H9 (cell line): Measurements from ENCODE around the gene LIM2. TPM values are rescaled to one million over a fixed set of nuclear protein-coding genes. Genes with fewer than 3 reads are reported as not detected.

Experiments used
- DNase-seq: peaks from one replicate; pipeline ENCODE4 v3.0.0-alpha.2; 2017
- H2AFZ ChIP-seq: one replicate; pipeline ENCODE4 v1.6.1; 2013; ENCODE audit warnings: mild to moderate bottlenecking, low read length, control low read depth, moderate library complexity
- H2AK5ac ChIP-seq: 2 replicates; pipeline ENCODE4 v1.6.1; 2013; ENCODE audit warnings: low read length, control low read depth, mixed read lengths; ENCODE audit not compliant: insufficient read length
- H2BK120ac ChIP-seq: one replicate; pipeline ENCODE4 v1.6.1; 2013; ENCODE audit warnings: low read depth, mild to moderate bottlenecking, low read length, control low read depth, inconsistent platforms; ENCODE audit not compliant: poor library complexity, severe bottlenecking
- H2BK12ac ChIP-seq: 2 replicates; pipeline ENCODE4 v1.6.1; 2013; ENCODE audit warnings: low read length, control low read depth, mixed read lengths, low read depth; ENCODE audit not compliant: insufficient read length
- H2BK15ac ChIP-seq: 2 replicates; pipeline ENCODE4 v1.6.1; 2013; ENCODE audit warnings: low read depth, low read length, control low read depth
- H2BK20ac ChIP-seq: one replicate; pipeline ENCODE4 v1.6.1; 2013; ENCODE audit warnings: low read depth, mild to moderate bottlenecking, low read length, control low read depth, inconsistent platforms; ENCODE audit not compliant: poor library complexity, severe bottlenecking
- H2BK5ac ChIP-seq: 2 replicates; pipeline ENCODE4 v1.6.1; 2013; ENCODE audit warnings: low read length, control low read depth, mixed read lengths; ENCODE audit not compliant: insufficient read length
- H3K14ac ChIP-seq: 2 replicates; pipeline ENCODE4 v1.6.1; 2013; ENCODE audit warnings: low read length, control low read depth; ENCODE audit not compliant: insufficient read depth
- H3K18ac ChIP-seq: 2 replicates; pipeline ENCODE4 v1.6.1; 2013; ENCODE audit warnings: low read depth, mild to moderate bottlenecking, mixed read lengths, low read length, control low read depth; ENCODE audit not compliant: insufficient read length
- H3K23ac ChIP-seq: 2 replicates; pipeline ENCODE4 v1.6.1; 2013; ENCODE audit warnings: low read length, control low read depth, mixed read lengths, low read depth; ENCODE audit not compliant: insufficient read length
- H3K23me2 ChIP-seq: 2 replicates; pipeline ENCODE4 v1.6.1; 2013; ENCODE audit warnings: low read depth, mild to moderate bottlenecking, mixed read lengths, low read length, control low read depth; ENCODE audit not compliant: insufficient read length, poor library complexity, severe bottlenecking
- H3K27ac ChIP-seq: 2 replicates; pipeline ENCODE4 v1.5.1; 2013; ENCODE audit warnings: low read length, control low read depth, mixed read lengths, low read depth; ENCODE audit not compliant: insufficient read length
- H3K27me3 ChIP-seq: 2 replicates; pipeline ENCODE4 v1.6.1; 2013; ENCODE audit warnings: low read length, control low read depth, inconsistent platforms; ENCODE audit not compliant: insufficient read depth
- H3K4ac ChIP-seq: 2 replicates; pipeline ENCODE4 v1.6.1; 2013; ENCODE audit warnings: low read depth, mild to moderate bottlenecking, control low read depth, inconsistent platforms, low read length, moderate library complexity
- H3K4me1 ChIP-seq: 2 replicates; pipeline ENCODE4 v1.6.1; 2013; ENCODE audit warnings: low read length, control low read depth, inconsistent platforms; ENCODE audit not compliant: insufficient read depth
- H3K4me2 ChIP-seq: 2 replicates; pipeline ENCODE4 v1.6.1; 2013; ENCODE audit warnings: low read length, control low read depth, mixed read lengths; ENCODE audit not compliant: insufficient read length, insufficient read depth
- H3K56ac ChIP-seq: 2 replicates; pipeline ENCODE4 v1.6.1; 2013; ENCODE audit warnings: low read depth, mild to moderate bottlenecking, mixed read lengths, low read length, control low read depth; ENCODE audit not compliant: insufficient read length
- H3K79me1 ChIP-seq: 2 replicates; pipeline ENCODE4 v1.6.1; 2013; ENCODE audit warnings: low read depth, mild to moderate bottlenecking, moderate library complexity, low read length, control low read depth, inconsistent platforms; ENCODE audit not compliant: insufficient read depth, poor library complexity, severe bottlenecking
- H3K79me2 ChIP-seq: 2 replicates; pipeline ENCODE4 v1.6.1; 2013; ENCODE audit warnings: low read length, control low read depth, inconsistent platforms; ENCODE audit not compliant: insufficient read depth
- H3K9ac ChIP-seq: 2 replicates; pipeline ENCODE4 v1.6.1; 2013; ENCODE audit warnings: low read length, control low read depth, mixed read lengths; ENCODE audit not compliant: insufficient read length; ENCODE audit errors: extremely low read depth
- H3K9me3 ChIP-seq: one replicate; pipeline ENCODE4 v1.6.1; 2013; ENCODE audit warnings: low read depth, low read length, inconsistent platforms; ENCODE audit not compliant: control insufficient read depth
- H3T11ph ChIP-seq: one replicate; pipeline ENCODE4 v1.6.1; 2013; ENCODE audit warnings: mild to moderate bottlenecking, low read length, control low read depth, inconsistent platforms
- H4K20me1 ChIP-seq: one replicate; pipeline ENCODE4 v1.6.1; 2013; ENCODE audit not compliant: control insufficient read depth, insufficient read length, insufficient read depth
- H4K5ac ChIP-seq: 2 replicates; pipeline ENCODE4 v1.6.1; 2013; ENCODE audit warnings: low read depth, mild to moderate bottlenecking, mixed read lengths, low read length, control low read depth; ENCODE audit not compliant: insufficient read length
- H4K8ac ChIP-seq: replicated peaks from 2 replicates; pipeline ENCODE4 v1.6.1; 2013; ENCODE audit warnings: low read length, control low read depth, mixed read lengths, low read depth; ENCODE audit not compliant: insufficient read length
- H4K91ac ChIP-seq: 2 replicates; pipeline ENCODE4 v1.6.1; 2013; ENCODE audit warnings: low read depth, mild to moderate bottlenecking, moderate library complexity, mixed read lengths, low read length, control low read depth; ENCODE audit not compliant: insufficient read length
- H3K27ac Mint-ChIP-seq, 3 experiments: 2 replicates in 2 of 3; 3 replicates in 1 of 3; pipeline ENCODE4 v1.8.0; 2020 to 2021; ENCODE audit warnings: mixed read lengths in 3 of 3, mild to moderate bottlenecking in 1 of 3, moderate library complexity in 1 of 3
- H3K27me3 Mint-ChIP-seq: 2 replicates; pipeline ENCODE4 v1.8.0; 2021; ENCODE audit warnings: low read depth, mild to moderate bottlenecking, moderate library complexity, mixed read lengths
- H3K36me3 Mint-ChIP-seq, 3 experiments: 2 replicates in 2 of 3; 3 replicates in 1 of 3; pipeline ENCODE4 v1.8.0; 2020 to 2021; ENCODE audit warnings: low read depth in 3 of 3, mixed read lengths in 3 of 3; ENCODE audit not compliant: insufficient read depth in 1 of 3
- H3K4me1 Mint-ChIP-seq, 2 experiments: 2 replicates each; pipeline ENCODE4 v1.8.0; 2020; ENCODE audit warnings: mixed read lengths in 2 of 2
- H3K4me3 Mint-ChIP-seq, 2 experiments: 2 replicates in 1 of 2; 3 replicates in 1 of 2; pipeline ENCODE4 v1.8.0; 2020 to 2021; ENCODE audit warnings: mild to moderate bottlenecking in 2 of 2, mixed read lengths in 2 of 2, moderate library complexity in 1 of 2
- H3K9me3 Mint-ChIP-seq, 2 experiments: 2 replicates in 1 of 2; 3 replicates in 1 of 2; pipeline ENCODE4 v1.8.0; 2020; ENCODE audit warnings: mild to moderate bottlenecking in 2 of 2, mixed read lengths in 2 of 2, moderate library complexity in 1 of 2
- CTCF ChIP-seq: fragments of 200-600 bp; sonication (generic); conservative IDR thresholded peaks from 3 replicates; pipeline ENCODE4 v1.8.0; 2021; ENCODE audit warnings: antibody characterized with exemption, mild to moderate bottlenecking
- WGBS: extraction: QIAGEN DNeasy Blood & Tissue Kit; methylation state at CpG from one replicate; pipeline ENCODE4 v1.1.7; 2013; ENCODE audit warnings: missing lambda C conversion rate, low lambda C conversion rate, mixed read lengths; ENCODE audit not compliant: insufficient read length; ENCODE audit errors: extremely low coverage; 5-methylcytosine and 5-hydroxymethylcytosine counted together
- total RNA-seq: library from RNA; stranded (reverse); gene quantifications from 2 replicates; pipeline ENCODE4 v1.2.1, GENCODE V29; 2021

Gene LIM2
- total RNA-seq, 1 experiment from 2014 or later, result not detected

DNA sequence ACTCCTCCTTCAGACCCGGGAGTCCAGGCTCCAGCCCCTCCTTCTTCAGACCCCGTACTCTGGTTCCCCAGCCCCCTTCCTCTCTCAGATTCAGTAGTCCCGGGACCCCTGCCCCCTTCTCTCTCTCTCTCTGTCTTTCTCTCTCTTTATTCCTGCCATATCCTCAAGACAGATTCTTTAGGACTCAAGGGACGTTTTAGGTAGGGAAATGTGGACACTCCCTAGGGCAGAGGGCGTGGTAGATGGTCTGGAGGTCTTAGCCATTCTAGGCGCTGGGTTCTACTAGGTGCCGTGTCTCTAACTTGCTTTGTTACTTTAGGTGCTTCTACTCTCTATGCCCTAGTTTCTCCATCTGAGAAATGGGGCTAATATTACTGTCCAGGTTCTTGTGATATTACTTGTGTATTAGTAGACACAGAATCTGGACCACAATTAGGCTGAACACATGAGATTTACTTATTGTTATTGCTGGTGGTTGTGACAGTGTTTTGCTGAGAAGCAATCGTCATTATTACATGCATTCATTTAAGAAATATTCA, 3.4 kb upstream of the LIM2 start:
- H3K9me3 Mint-ChIP-seq, result no peaks in the 10 kb centered on the region; a peak in 2 of 5 replicates
- H4K20me1 ChIP-seq, result no peaks in the 10 kb centered on the region
- H2BK5ac ChIP-seq, result no peak overlapping the region
- no peak overlapping the region for H3K27ac ChIP-seq
- peak overlapping the region; percentile 41 for H2AFZ ChIP-seq
- H3K4ac ChIP-seq, result no peak overlapping the region
- H2BK12ac ChIP-seq, result no peak overlapping the region
- no peak for TF ChIP-seq CTCF
- H2BK20ac ChIP-seq, result no peak overlapping the region
- H3K4me3 Mint-ChIP-seq, result peak overlapping the region; percentile 46 to 71; a peak in 4 of 5 replicates
- no peak overlapping the region for H3K18ac ChIP-seq
- H3K4me1 Mint-ChIP-seq, result peaks cover 16 to 45% of the 10 kb centered on the region in 2 experiments
- H3K4me1 ChIP-seq, result no peaks in the 10 kb centered on the region
- no peak overlapping the region for H3K9ac ChIP-seq
- H3K14ac ChIP-seq, result no peak overlapping the region
- H3K23me2 ChIP-seq, result peaks cover 8% of the 10 kb centered on the region
- no peak overlapping the region for H2AK5ac ChIP-seq
- H3K9me3 ChIP-seq, result no peaks in the 10 kb centered on the region
- no peak overlapping the region for H4K91ac ChIP-seq
- H4K8ac ChIP-seq, result no peak overlapping the region
- H3K79me2 ChIP-seq, result no peaks in the 10 kb centered on the region
- H3K27me3 Mint-ChIP-seq, result peaks cover 3% of the 10 kb centered on the region; the same call in 1 of the 2 replicates
- no peak overlapping the region for H3K56ac ChIP-seq
- no peaks in the 10 kb centered on the region for H3K79me1 ChIP-seq
- peak overlapping the region; percentile 48 for H3K4me2 ChIP-seq
- no peak overlapping the region for H3T11ph ChIP-seq
- no peak overlapping the region for H2BK15ac ChIP-seq
- peak overlapping the region in 2 of 3 experiments; percentile 82 to 95; a peak in 4 of 7 replicates for H3K27ac Mint-ChIP-seq
- H3K27me3 ChIP-seq, result no peaks in the 10 kb centered on the region
- no CpG with 5 or more reads among the region's 8 CpGs for WGBS
- no peak overlapping the region for H4K5ac ChIP-seq
- DNase-seq, result no peak
- no peak overlapping the region for H2BK120ac ChIP-seq
- no peaks in the 10 kb centered on the region; a peak in 2 of 7 replicates for H3K36me3 Mint-ChIP-seq
- no peak overlapping the region for H3K23ac ChIP-seq
